Fibroblast of skin of back (primary cell): ENCODE data around the gene S100A5.

Experiments
- DNase-seq: peaks from one replicate; pipeline ENCODE4 v3.0.0-alpha.2; 2013

The S100A5 gene

DNA sequence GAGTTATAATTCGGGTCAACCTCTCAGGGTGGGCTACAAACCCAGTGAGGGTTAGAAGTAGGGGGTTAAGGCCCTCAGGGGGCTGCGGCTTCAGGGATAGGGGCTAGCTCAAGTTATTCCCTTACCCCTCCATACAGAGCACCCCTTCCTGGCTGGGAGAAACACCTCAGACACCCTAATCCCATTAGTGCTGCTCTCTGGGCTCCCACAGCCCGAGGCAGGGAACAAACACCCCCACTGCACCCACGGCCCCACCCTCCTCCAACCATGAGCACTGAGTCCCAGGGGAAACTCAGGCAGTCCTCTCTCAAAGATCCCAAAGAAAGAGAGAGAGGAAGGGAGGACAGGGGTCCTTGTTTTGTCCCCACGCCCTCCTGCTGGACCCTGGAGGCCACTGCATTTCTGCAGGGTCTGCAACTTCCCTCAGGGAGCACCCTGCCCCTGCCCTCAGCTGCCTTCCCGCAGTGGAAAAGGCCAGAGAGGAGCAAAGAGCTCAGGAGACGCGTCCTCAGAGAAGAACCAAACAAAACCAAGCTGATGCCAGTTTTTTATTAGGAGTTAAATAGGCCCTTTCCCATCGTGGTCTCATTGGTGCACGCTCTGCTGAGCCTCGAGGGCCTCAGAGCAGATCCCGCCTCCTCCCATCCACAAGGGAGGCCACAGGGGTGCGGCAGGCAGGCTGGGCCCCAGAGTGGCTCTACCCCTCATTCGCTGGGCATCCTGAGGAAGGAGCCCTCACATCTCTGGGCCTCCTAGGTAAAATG is 6.2 kb upstream of the S100A5 start:
- peak; percentile 33 for DNase-seq

DNA sequence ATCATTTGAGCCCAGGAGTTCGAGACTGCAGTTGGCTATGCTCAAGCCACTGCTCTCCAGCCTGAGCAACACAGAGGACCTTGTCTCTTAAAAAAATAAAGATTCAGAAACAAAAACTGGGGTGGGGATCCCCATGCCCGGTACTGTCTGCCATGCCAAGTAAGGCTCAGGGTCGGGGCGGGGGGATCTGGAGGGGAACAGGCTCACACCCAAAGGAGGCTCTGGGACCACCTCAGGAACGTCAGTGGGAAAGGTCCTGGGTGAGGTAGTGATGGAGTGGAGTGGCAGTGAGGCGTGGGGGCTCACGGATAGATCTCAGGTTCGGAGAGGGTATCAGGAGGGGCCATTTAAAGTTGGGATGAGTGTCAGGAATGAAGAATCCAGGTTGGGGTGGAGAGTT is 5.6 kb upstream of the S100A5 start:
- no peak for DNase-seq

DNA sequence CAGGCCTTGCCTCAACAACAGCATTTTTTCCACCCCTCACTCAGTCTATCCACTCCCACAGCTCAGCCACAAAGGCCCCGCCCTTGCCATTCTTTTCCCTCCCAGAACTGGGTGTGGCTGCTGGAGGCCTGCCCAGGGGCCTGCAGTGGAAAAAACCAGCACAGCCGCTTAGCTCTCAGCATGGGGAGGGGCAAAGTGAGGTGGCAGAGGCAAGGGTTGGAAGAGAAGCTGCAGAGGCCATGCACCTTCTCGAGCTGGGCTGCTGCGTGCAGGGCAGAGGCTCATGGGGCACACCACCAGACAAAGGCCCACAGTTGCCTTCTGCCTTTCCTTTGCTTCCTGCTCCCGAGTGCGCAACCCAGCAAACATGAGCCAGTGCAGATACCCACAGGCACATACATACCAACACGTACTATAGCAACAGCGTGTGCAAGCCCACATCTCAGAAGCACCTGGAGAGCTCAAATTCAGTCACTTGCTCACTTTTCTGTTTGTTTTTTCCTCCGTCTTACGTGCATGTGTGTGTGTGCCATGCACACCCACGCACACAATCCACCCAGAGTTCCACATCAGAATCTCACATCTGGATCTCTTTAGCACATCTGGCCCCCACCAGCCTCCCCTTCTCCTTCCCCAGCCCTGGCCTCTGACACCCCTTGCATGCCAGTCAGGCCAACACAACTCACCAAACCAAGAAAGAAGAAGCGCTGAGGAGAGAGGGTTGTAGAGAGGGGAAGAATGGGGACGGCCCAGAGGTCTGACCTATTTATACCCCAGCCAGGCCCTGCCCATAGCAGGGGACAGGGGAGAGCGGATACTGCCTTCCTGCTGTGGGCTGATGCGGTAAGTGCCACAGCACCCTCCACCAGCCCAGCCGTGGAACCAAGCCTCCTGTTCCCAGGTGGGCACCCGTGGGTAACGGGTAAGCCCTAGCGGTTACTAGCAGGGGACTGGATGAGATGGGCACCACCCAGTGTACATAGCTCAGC is 4.6 kb upstream of the S100A5 start, which contains the start of gene S100A4:
Gene S100A4 (minus strand): TSS at position 740 of the 989 bp plus-strand sequence. CDS start 1,012 bp downstream, outside the sequence.
- peak; percentile 97 for DNase-seq

DNA sequence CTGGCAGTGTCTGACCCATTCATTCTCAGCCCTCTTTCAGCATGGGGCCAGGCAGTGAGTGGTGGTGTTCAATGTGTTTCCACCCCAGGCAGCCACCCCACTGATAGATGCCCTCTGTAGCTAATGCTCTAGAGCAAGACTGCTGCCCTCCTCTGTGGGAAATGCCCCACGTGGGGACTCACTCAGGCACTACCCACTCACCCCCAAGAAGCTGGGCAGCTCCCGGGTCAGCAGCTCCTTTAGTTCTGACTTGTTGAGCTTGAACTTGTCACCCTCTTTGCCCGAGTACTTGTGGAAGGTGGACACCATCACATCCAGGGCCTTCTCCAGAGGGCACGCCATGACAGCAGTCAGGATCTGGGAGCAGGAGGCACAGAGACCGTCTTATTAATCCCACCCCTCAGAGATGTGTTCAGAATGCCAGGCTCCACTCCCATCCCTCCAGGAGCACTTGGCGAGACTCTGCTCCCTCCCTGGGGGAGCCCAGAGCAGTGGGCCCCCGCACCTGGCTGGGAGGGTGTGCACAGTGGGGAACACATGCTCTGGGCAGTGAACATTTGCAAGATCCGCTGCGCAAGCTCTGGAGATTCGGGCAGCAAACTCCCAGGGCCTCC is 3.8 kb upstream of the S100A5 start:
- DNase-seq = no peak

DNA sequence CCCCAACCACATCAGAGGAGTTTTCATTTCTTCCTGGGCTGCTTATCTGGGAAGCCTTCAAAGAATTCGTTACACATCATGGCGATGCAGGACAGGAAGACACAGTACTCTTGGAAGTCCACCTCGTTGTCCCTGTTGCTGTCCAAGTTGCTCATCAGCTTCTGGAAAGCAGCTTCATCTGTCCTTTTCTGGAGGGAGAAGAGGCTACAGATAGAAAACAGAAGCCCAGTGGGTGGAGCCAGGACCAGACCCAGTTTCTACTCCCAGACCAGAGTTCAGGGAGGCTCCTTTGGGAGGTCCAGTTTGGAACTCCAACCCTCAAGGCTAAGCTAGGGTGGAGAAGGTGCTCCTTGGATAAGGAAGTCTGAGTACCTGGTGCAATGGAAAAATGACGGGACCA is 3.0 kb upstream of the S100A5 start:
- no peak for DNase-seq

DNA sequence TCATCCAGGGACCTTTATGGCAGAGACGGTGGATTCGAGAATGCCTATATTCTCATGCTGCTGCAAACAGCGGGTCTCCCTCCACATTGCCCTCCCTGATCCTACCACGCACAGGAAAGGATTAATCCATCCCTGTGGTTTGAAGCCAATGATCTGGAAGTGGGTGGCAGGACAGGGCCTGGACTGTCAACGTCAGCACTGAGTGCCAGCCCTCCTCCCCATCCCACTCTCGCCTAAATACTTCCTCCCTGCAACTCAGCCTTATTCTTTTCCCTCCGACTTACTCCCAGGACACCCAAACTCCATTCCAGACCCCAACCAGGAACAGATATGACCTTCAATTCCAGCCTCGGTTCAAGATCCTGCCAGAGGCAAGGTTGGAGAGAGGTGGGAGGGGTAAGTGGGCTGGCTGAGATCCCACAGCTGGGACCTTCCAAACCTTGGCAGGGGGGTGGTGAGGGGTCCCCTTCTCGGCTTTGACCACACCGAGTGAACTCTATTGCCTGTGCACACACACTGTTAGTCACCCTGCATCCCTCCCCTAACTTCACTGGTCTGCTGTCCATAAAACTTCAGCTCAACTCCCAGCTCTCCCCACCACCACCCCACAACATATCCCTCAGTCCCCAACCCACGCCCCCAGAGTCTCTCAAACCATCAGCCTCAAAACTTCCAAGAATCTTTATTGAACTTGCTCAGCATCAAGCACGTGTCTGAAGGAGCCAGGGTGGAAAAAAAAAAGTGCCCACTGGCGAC is 2.4 kb upstream of the S100A5 start:
- DNase-seq = no peak

DNA sequence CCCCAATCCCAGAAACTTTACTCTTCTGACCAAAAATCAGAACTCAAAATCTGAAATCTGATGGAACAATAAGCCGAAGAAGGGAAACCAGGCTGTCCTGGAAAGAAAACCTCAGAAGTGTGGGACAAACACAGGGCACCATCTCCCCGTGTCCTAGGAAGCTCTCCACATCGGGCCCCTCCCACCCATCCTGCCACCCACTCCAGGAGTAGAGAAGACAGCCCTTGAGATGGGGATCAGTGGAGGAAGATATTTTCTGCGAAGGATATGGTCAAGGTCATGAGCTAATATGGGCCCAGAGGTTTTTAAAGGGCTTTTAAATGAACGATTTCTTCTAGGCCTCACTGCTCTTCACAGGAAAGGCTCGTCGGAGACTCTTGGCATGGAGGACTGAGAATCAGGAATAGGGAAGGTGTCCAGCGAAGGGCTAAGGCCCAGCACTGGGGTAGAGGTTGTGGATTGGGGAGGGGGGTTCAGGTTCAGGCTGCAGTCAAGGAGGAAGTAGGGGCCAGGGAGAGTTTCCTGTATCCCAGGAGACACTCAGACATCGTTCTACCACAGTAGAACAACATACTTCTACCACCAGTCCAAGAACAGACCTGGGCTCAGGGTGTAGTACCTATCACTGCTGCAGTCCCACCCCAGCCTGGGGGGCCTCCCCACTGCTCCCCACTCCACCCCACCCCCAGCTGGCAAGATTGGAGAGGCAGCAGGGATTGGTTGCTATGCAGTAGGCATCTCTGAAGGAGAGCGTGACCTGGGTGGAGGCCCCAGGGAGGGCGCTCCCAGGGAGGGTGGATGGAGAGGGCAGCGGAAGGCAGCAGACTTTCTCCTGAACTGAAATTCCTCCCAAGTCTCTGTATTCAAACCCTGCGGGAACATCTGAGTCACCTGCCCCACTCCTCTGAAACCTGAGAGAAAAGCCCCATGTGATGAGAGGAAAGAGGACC is 1.2 kb upstream of the S100A5 start:
- DNase-seq = no peak

DNA sequence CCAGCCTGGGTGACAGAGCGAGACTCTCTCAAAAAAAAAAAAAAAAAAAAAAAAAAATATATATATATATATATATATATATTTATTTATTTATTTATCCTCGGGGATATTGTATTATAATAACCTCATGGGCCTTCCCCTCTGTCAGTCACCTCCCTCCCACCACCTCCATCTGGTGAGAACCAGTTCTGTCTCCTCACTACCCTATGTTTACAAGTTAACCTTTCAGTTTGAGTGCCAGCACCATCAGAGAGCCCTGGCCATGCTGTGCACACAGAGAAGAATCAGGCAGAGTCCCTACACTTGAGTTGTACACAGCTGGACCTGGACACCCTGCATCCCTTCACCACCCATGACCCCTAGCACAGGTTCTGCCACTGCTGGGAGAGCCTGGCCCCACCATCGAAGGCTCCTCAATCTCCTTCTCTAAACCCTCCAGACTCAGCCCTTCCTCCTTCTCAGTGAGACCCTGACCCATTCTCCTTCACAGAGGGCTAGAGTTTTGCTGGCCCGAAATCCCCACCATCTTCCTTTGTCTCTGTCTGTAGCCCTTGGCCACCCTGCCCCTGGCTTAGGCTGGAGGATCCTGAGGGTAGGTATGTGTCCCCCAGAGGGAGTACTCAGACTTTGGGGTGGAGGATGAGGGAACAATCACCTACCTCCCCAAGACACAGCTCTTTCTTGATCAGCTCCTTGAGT is 1.2 kb downstream of the S100A5 start:
- DNase-seq = no peak

DNA sequence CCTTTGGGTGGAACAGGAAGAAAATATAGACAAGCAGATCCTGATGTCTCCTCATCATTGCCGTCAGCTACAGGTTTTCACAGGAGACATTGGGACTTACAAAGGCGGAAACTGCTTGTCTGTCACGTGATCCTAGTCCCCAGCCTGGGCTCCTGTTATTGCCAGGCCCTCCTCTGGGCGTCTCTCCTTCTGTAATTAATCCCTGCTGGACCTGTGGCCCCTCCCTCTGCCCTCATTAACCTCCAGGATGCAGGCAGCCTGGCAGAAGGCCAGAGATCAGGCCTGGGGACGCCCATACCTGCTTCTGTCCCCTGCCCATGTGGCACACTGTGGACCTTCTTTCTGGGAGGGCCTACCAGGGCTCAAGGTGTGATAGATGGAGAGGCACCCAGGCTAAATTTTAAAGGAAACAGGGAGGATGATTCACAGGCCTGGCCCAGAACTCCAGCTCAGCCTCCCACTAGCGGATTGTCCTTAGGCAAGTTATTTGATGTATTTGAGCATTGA is 2.4 kb downstream of the S100A5 start:
- peak; percentile 55 for DNase-seq

DNA sequence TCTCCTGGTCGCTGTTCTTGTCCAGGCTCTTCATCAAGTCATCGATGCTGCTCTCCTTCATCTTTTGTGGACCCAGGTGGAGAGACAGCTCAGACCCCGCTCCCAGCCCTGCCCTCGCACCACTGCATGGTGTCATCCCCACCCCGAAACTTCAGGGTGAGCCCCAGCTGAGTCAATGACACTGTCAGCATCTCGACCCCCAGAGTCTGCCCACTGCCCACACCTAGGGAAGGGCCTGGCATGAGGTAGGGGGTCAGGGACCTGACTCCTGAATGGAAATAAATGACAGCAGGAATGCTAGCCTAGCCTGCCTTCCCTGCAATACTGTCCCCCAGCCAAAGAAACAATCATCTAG is 3.4 kb downstream of the S100A5 start:
- no peak for DNase-seq

DNA sequence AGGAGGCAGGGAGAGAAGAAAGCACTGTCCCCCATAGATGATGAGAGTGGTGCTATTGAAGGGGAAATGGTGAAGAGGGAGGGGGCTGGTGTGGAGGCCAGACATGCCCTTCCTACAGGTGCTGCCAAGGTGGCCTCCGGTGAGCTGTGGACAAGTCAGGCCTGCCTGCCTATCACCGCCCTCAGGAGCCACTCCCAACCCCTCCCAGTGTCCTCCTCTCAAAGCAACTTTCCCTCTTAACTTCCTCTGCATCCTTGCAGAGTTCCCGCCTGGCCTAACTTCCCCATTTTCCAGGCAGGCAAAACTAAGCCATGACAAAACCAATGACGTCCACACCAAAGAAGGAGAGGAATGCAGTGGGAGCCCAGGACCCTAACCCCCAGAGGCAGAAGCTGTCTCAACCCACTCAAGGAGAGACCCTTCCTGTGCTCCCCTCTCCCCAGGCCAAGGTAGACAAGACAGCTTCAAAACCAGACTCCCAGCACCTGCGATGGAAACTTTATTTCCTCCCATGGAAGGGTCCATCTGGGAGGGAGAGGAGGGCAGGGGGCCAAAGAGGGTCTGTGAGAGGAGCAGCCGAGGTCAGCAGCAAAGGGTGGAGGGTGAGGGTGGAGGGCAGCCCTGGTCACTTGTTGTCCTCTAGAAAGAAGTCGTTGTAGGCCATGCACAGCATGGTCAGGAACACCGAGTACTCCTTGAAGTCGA is 3.9 kb downstream of the S100A5 start:
- DNase-seq = no peak

DNA sequence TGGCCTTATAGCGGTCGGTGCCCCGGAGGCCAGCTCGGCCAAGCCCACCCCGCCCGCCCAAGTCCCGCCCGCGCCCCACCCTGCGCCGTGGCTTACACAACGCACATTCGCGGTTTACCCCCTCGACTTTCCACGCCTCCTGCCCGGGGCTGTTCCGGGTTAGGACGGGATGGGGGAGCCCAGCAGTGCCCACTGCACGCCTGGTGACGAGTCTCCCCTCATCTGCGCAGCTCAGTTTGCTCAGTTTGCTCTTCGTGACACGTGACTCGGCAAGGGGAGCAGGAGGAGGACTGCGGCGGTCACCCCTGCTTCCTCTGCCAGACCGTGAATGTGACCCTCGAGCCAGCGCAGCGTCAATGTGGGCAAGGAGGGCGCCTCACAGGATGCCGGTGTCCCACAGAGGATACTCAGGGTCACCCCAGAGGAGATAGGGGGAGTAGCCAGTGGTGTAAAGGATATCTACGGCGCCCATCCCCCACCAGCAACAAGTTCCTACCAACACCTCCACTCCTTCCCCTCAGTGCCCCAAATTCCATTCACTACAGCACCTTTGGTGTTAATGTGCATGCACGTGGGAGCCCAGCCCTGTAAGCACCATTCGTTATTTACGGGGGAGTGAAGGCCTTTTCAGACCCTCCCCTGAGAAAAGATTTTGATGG is 4.6 kb downstream of the S100A5 start:
- peak; percentile 94 for DNase-seq

DNA sequence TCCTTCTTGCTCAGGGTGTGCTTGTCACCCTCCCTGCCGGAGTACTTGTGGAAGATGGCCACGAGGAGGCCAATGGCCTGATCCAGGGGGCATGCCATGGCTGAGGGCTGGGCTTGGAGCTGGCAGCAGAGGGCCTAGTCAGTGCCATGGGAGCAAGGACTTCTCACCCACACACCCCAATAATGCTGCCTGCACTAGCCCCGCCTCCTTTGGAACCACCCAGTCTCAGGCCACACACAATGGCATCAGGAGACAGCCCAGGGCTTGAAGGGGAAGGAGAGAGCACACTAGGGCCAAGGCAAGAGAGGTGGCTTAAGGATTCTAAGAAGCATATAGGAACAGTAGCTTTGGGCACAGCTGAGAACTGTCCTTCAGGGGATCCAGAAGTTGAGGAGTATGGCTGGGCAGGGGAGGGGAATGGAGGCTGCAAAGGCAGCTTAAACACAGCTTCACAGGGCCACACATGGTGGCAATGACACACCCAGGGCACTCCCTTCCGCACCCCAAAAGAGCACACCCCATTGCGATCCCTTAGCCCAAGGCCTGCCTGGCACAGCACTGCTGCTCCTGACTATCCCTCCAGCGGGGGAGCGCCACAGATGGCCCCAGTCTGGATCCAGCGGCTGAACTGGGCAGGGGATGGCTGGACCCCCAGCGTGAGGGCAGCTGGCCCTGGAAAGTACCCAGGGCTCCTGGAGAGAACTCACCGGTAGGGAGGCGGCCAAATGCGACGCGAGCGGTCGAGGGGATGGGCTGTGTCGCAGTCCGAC is 5.3 kb downstream of the S100A5 start, which contains the start of gene S100A6:
Gene S100A6 (minus strand): TSS at position 750 of the 770 bp plus-strand sequence. CDS start 652 bp downstream, at position 98.
- peak; percentile 43 for DNase-seq

DNA sequence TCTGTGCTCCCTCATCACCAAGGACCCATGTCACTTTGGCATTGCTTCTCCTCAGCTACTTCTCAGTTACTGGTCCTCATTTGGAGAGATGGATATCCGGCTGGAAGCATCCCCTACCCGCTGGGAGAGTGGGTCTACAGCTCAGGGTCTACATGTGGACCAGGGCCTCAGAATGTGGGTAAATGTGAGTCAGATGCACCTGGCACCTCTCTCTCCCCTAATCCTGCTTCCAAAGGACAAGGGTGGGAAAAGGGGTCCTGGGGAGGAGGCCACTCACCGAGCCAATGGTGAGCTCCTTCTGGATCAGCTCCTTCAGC is 5.9 kb downstream of the S100A5 start:
- no peak for DNase-seq

DNA sequence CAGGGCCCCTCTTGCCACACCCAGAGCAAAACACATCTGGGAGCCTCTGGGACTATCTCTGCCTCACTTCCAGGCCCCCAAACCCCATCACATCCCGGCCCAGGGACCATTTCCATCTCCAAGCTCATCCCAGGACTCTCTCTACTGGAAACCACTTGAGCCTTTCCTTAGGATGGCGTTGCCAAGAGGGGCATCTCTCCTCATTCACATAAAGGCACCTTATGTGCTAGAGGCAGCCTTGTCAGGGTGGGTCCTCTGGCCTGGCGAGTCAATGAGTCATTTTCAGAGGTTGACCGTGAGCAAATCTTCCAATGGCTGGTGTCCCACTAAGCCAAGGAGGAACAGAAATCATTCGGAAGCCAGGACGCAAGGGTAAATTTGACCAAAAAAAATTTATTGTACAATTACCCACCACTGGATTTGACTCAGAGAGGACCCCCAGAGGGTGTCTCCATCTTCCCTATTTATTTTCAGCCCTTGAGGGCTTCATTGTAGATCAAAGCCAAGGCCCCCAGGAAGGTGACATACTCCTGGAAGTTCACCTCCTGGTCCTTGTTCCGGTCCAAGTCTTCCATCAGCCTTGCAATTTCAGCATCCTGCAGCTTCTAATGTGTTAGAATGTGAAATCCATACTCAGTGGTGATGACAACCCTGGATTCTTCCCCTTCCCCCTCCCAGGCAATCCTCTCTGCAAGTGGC is 6.4 kb downstream of the S100A5 start:
- peak; percentile 57 for DNase-seq

DNA sequence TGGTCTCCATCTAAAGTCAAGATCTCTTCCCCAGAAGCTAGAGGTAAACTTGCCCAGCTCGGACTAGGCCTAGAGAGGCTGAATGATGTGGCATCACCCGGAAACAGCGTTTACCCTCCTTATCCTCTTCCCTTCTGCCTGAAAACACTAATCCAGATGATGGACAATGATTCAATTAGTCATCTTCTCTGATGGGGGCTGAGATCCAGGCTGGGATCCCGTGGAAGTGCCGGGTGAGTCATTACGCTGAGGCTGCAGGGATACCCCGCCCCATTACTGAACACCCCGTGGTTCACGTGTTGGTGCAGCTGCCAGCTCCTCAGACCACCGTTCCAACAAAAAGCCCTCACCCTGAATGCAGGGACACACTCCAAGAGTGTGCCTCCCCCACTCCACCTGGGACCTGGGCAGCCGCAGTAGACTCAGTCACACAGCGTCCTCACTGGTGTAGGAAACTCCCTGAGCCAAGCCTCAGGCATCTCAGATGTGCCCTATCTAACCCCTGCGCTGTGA is 7.0 kb downstream of the S100A5 start:
- peak; percentile 96 for DNase-seq
